ENCODE results near the gene IRF4.

The IRF4 gene

DNA sequence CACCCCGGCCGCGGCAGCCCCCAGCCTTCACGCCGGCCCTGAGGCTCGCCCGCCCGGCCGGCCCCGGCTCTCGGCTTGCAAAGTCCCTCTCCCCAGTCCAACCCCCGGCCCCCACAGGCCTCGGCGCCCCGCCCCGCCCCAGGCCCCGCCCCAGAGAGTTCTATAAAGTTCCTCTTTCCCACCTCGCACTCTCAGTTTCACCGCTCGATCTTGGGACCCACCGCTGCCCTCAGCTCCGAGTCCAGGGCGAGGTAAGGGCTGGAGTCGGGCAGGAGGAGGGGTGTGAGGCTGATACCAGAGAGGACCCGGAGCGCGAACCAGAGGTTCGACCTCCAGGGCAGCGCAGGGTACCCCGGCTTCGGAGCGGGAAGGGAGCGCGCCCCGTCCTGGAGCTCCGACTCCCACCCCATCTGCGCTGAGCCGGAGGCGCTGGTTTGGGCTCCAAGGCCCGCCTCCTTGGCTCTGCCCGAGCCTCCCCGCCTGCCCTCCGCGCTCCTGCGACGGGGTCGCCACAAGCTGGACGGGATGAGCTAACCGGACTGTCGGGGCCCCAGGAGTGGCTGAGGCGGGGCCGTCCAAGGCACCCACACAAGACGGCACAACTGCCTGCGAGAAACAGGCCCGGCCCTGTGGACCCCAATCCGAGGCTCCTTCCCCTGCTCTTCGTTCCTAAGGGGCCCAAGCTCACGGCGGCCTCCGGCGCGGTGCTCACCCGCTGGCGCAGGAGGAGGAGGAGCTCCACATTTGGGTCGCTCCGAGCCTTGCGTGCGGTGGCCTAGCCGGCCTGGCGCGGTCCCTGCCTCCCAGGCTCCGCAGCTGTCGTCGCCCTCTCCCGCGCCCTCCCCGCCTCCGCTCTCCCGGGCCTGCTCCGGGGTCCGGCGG lies at the start of gene IRF4:
TSS of gene IRF4 (plus strand) at position 194 of the 882 bp plus-strand sequence. CDS start 1,401 bp downstream, outside the sequence.
- ChIA-PET POLR2A (no interaction called here), CTCF (no interaction called here)
- no peak for DNase-seq (ENCODE audit: extremely low spot score)
- no peak for TF ChIP-seq HDGF (IDR thresholded peaks at IDR 0.05; ENCODE audit: borderline replicate concordance)
- TF ChIP-seq FOXM1 (IDR thresholded peaks at IDR 0.05; ENCODE audit: borderline replicate concordance) = no peak
- no peak for TF ChIP-seq FOXK2 (IDR thresholded peaks at IDR 0.05)
- no peak for TF ChIP-seq FOXA1 (IDR thresholded peaks at IDR 0.05)
- no peak for TF ChIP-seq ARNT (IDR thresholded peaks at IDR 0.05)
- TF ChIP-seq, protein P1, sequence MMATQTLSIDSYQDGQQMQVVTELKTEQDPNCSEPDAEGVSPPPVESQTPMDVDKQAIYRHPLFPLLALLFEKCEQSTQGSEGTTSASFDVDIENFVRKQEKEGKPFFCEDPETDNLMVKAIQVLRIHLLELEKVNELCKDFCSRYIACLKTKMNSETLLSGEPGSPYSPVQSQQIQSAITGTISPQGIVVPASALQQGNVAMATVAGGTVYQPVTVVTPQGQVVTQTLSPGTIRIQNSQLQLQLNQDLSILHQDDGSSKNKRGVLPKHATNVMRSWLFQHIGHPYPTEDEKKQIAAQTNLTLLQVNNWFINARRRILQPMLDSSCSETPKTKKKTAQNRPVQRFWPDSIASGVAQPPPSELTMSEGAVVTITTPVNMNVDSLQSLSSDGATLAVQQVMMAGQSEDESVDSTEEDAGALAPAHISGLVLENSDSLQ (IDR thresholded peaks at IDR 0.05) = no peak
- TF ChIP-seq TARDBP (IDR thresholded peaks at IDR 0.05) = no peak
- no peak for TF ChIP-seq NFRKB (IDR thresholded peaks at IDR 0.05)
- no peak for TF ChIP-seq L3MBTL2 (conservative IDR thresholded peaks at IDR 0.05)
- no peak for TF ChIP-seq CTBP1 (IDR thresholded peaks at IDR 0.05; ENCODE audit: borderline replicate concordance)
- TF ChIP-seq ZNF384 (IDR thresholded peaks at IDR 0.05) = no peak
- no peak for TF ChIP-seq SUZ12 (IDR thresholded peaks at IDR 0.05)
- no peak for TF ChIP-seq ELF4 (IDR thresholded peaks at IDR 0.05)
- no peak for TF ChIP-seq BHLHE40 (IDR thresholded peaks at IDR 0.05; ENCODE audit: borderline replicate concordance)
- TF ChIP-seq LEF1 (IDR thresholded peaks at IDR 0.05; ENCODE audit: borderline replicate concordance) = no peak
- no peak for TF ChIP-seq SP1 (IDR thresholded peaks at IDR 0.05)

DNA sequence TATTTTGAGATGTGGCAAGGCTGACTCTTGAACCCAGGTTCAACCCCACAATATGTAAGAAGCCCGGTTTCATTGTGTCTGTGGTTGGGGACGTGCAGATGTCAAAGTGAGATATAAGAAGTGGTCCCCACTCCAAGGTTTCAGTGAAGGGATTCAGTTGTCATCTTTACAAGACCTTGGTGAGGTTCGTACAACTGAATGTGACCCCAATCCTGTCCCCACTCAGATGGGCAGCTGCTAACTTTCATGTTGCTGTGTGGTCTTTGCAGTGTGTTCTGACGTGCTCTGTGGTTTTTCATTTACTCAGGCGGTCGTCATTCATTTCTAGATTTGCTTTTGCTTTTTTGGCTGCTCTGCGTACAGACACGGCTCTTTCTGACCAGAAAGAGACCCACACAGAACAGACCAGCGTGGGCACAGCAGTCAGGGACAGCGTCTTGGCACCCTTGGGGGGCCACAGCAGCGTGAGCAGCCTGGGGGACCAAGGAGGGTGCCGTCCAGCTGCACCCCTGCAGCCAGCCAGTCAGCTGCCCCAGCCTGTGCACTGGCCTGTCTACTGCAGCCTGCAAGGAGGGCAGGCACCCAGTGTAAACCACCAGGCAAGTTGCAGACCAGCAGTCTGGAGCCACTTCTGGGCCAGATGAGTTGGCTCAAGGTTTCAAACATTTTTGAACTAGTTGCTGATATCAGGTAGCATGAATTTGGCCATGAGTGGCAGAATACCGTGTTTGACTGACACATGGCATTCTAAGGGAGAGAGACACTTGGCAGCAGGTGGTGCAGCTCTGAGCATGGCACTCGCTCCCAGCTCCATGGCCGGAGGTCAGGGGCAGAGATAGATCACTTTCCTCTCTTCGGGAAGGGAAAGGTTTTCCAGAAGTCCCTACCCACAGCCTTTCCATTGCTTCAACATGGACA lies 49.4 kb upstream of the IRF4 start:
- TF ChIP-seq, protein P1 (IDR thresholded peaks at IDR 0.05) = no peak
- TF ChIP-seq ARNT (IDR thresholded peaks at IDR 0.05) (no peak), FOXK2 (IDR thresholded peaks at IDR 0.05) (no peak), LEF1 (IDR thresholded peaks at IDR 0.05; ENCODE audit: borderline replicate concordance) (no peak), CTBP1 (IDR thresholded peaks at IDR 0.05; ENCODE audit: borderline replicate concordance) (no peak), FOXA1 (IDR thresholded peaks at IDR 0.05) (no peak), ZNF384 (IDR thresholded peaks at IDR 0.05) (no peak), SUZ12 (IDR thresholded peaks at IDR 0.05) (no peak), NFRKB (IDR thresholded peaks at IDR 0.05) (no peak), L3MBTL2 (conservative IDR thresholded peaks at IDR 0.05) (no peak)
- CTCF ChIA-PET = no interaction called here
- POLR2A ChIA-PET = no interaction called here
- no peak for DNase-seq (ENCODE audit: extremely low spot score)

DNA sequence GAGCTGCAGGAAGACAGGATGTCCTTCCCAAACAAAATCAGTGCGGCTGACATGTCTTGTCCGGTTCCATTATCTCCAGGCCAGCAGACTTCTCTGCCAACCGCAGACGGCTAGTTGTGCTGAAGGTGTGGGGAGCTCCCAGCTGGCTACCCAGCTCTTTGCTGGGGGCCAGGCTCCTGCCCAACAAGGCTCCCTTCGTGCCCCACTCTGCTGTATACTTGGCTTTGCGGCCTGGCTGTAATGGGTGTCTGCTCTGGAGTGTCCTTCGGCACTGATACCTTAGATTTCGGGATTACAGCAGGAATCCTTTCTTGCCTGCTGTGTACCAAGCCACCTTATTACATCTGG lies 48.7 kb upstream of the IRF4 start:
- POLR2A ChIA-PET = no interaction called here
- no peak for DNase-seq (ENCODE audit: extremely low spot score)
- TF ChIP-seq BHLHE40 (IDR thresholded peaks at IDR 0.05; ENCODE audit: borderline replicate concordance) (no peak), SUZ12 (IDR thresholded peaks at IDR 0.05) (no peak), FOXK2 (IDR thresholded peaks at IDR 0.05) (no peak), SP1 (IDR thresholded peaks at IDR 0.05) (no peak), NFRKB (IDR thresholded peaks at IDR 0.05) (no peak), LEF1 (IDR thresholded peaks at IDR 0.05; ENCODE audit: borderline replicate concordance) (no peak), FOXM1 (IDR thresholded peaks at IDR 0.05; ENCODE audit: borderline replicate concordance) (no peak), L3MBTL2 (conservative IDR thresholded peaks at IDR 0.05) (no peak), HDGF (IDR thresholded peaks at IDR 0.05; ENCODE audit: borderline replicate concordance) (no peak), ELF4 (IDR thresholded peaks at IDR 0.05) (no peak), ARNT (IDR thresholded peaks at IDR 0.05) (no peak)
- TF ChIP-seq, protein P1 (IDR thresholded peaks at IDR 0.05) = no peak
- CTCF ChIA-PET = no interaction called here

DNA sequence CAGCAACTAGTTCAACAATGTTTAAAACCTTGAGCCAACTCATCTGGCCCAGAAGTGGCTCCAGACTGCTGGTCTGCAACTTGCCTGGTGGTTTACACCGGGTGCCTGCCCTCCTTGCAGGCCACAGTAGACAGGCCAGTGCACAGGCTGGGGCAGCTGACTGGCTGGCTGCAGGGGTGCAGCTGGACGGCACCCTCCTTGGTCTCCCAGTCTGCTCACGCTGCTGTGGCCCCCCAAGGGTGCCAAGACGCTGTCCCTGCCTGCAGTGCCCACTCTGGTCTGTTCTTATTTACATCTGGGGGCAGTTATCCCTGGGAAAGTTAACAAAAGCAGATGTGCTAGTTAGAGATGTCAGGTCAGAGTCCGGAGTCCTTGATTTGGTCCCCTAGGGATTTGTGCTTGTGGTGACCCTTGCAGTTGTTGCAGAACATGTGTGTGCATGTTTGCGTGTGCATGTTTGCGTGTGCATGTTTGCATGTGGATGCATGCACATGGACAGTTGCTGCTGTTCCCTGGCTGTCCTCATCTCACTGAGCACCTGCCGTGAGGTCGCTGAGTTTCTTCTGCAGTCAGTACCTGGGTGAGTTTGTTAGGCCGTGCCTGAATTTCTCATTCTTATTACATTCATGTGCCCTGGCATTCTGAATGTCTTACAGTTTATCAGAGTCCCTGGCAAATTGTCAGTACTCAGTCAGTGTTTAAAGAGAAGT lies 48.2 kb upstream of the IRF4 start:
- ChIA-PET CTCF (no interaction called here), POLR2A (no interaction called here)
- no peak for DNase-seq (ENCODE audit: extremely low spot score)
- TF ChIP-seq ELF4 (IDR thresholded peaks at IDR 0.05) (no peak), FOXA1 (IDR thresholded peaks at IDR 0.05) (no peak), FOXK2 (IDR thresholded peaks at IDR 0.05) (no peak), SP1 (IDR thresholded peaks at IDR 0.05) (no peak), BHLHE40 (IDR thresholded peaks at IDR 0.05; ENCODE audit: borderline replicate concordance) (no peak), LEF1 (IDR thresholded peaks at IDR 0.05; ENCODE audit: borderline replicate concordance) (no peak), NFRKB (IDR thresholded peaks at IDR 0.05) (no peak), HDGF (IDR thresholded peaks at IDR 0.05; ENCODE audit: borderline replicate concordance) (no peak), L3MBTL2 (conservative IDR thresholded peaks at IDR 0.05) (no peak), TARDBP (IDR thresholded peaks at IDR 0.05) (no peak), ZNF384 (IDR thresholded peaks at IDR 0.05) (no peak), SUZ12 (IDR thresholded peaks at IDR 0.05) (no peak), FOXM1 (IDR thresholded peaks at IDR 0.05; ENCODE audit: borderline replicate concordance) (no peak), ARNT (IDR thresholded peaks at IDR 0.05) (no peak), CTBP1 (IDR thresholded peaks at IDR 0.05; ENCODE audit: borderline replicate concordance) (no peak)
- TF ChIP-seq, protein P1 (IDR thresholded peaks at IDR 0.05) = no peak

All from HEK293T (cell line).